A549 (cell line): ENCODE data around the gene AKR7A3. TPM values are rescaled to one million over a fixed set of nuclear protein-coding genes. Genes with fewer than 3 reads are reported as not detected.
"Not testable (repeated sequence)": the region's sequence is repeated elsewhere in the genome, so short reads cannot be mapped to it uniquely, and the experiment has no call there.

Source experiments
- ATAC-seq, 2 experiments: fragments of 200-7000 bp in 1 of 2; fragments of >200 bp in 1 of 2; cut with Nextera tagmentation in 1 of 2; cut with Tn5 transposase in 1 of 2; 3 replicates each; pipeline versions ENCODE4 v1.8.0 to v1.9.1; 2018 to 2020; ENCODE audit warnings: mild to moderate bottlenecking in 1 of 2, moderate library complexity in 1 of 2
- CTCF ChIA-PET: fragments of 300-600 bp; sonication (Branson Sonifier 250); formaldehyde crosslinking; extraction: SDS; loops from one replicate; lab custom pipeline; 2021; ENCODE audit warnings: antibody characterized with exemption, inconsistent platforms; lab: Yijun Ruan, JAX
- POLR2A ChIA-PET: fragments of 350-600 bp; formaldehyde crosslinking; extraction: SDS; loops from one replicate; lab custom pipeline; 2021; ENCODE audit warnings: antibody characterized with exemption, inconsistent platforms; lab: Yijun Ruan, JAX
- DNase-seq, 2 experiments: peaks; one replicate each; pipeline versions ENCODE4 v3.0.0 to v3.0.0-alpha.2; 2011 to 2016; ENCODE audit warnings: low read depth in 1 of 2, low spot score in 1 of 2
- FAIRE-seq: peaks from 2 replicates; lab custom pipeline; 2011; peaks lifted over from hg19 to GRCh38; lab: Jason Lieb, UNC
- H3K27ac ChIP-seq, 2 experiments: fragments of >200 bp; sonication (Bioruptor Twin); formaldehyde crosslinking; 3 replicates each; pipeline ENCODE4 v1.5.1; 2016 to 2017
- H3K4me1 ChIP-seq: fragments of >200 bp; sonication (Bioruptor Twin); formaldehyde crosslinking; 3 replicates; pipeline ENCODE4 v1.6.1; 2016
- H3K4me2 ChIP-seq: fragments of >200 bp; sonication (Bioruptor Twin); formaldehyde crosslinking; 3 replicates; pipeline ENCODE4 v1.6.1; 2016
- H3K4me3 ChIP-seq: fragments of >200 bp; sonication (Bioruptor Twin); formaldehyde crosslinking; 3 replicates; pipeline ENCODE4 v1.5.1; 2016
- H3K9me3 ChIP-seq: fragments of >200 bp; sonication (Bioruptor Twin); formaldehyde crosslinking; 3 replicates; pipeline ENCODE4 v1.6.1; 2016
- ATOH8 ChIP-seq: fragments of 250-450 bp; sonication (Bioruptor Pico); IDR thresholded peaks from 2 replicates; pipeline ENCODE4 v1.5.0; 2020; ENCODE audit warnings: low read depth, mild to moderate bottlenecking, moderate library complexity
- CBX8 ChIP-seq: fragments of 200-600 bp; sonication (generic); IDR thresholded peaks from 2 replicates; pipeline ENCODE4 v1.6.1; 2016
- CHD2 ChIP-seq: fragments of 150-350 bp; IDR thresholded peaks from 2 replicates; pipeline ENCODE4 v1.6.1; 2014; ENCODE audit warnings: low read length; ENCODE audit not compliant: partially characterized antibody
- CHD4 ChIP-seq: fragments of 200-600 bp; sonication (generic); IDR thresholded peaks from 2 replicates; pipeline ENCODE4 v1.6.1; 2016; ENCODE audit warnings: antibody characterized with exemption, mild to moderate bottlenecking, borderline replicate concordance
- ELK1 ChIP-seq: fragments of 150-350 bp; IDR thresholded peaks from 2 replicates; pipeline ENCODE4 v1.6.1; 2014; ENCODE audit warnings: low read depth, mild to moderate bottlenecking, low read length
- EP300 ChIP-seq, 2 experiments: fragments of >200 bp; sonication (Bioruptor Twin); formaldehyde crosslinking; IDR thresholded peaks; 2 replicates in 1 of 2; 3 replicates in 1 of 2; pipeline ENCODE4 v1.6.1; 2016 to 2017
- ESRRA ChIP-seq: fragments of 150-350 bp; IDR thresholded peaks from 2 replicates; pipeline ENCODE4 v1.6.1; 2014; ENCODE audit warnings: mild to moderate bottlenecking, low read length, borderline replicate concordance
- MAFK ChIP-seq: fragments of 450-650 bp; IDR thresholded peaks from 2 replicates; pipeline ENCODE4 v1.6.1; 2014; ENCODE audit not compliant: partially characterized antibody
- MYC ChIP-seq: IDR thresholded peaks from 2 replicates; pipeline ENCODE4 v1.6.1; 2012; ENCODE audit warnings: mild to moderate bottlenecking, inconsistent platforms, low read length, improper control_type of control experiment, borderline replicate concordance
- PBX3 ChIP-seq: IDR thresholded peaks from 2 replicates; pipeline ENCODE4 v1.6.1; 2012
- POLR2AphosphoS2 ChIP-seq: conservative IDR thresholded peaks from 2 replicates; pipeline ENCODE4 v1.6.1; 2012; ENCODE audit warnings: low read length, improper control_type of control experiment, inconsistent platforms
- REST ChIP-seq: fragments of 200-600 bp; sonication (generic); IDR thresholded peaks from 2 replicates; pipeline ENCODE4 v1.6.1; 2016; ENCODE audit warnings: antibody characterized with exemption, mild to moderate bottlenecking, moderate library complexity
- TP53 ChIP-seq: fragments of 250-450 bp; sonication (Bioruptor Pico); IDR thresholded peaks from 2 replicates; pipeline ENCODE4 v1.5.0; 2021; ENCODE audit warnings: mild to moderate bottlenecking, moderate library complexity
- ZNF302 ChIP-seq: fragments of 250-450 bp; sonication (Bioruptor Pico); IDR thresholded peaks from 2 replicates; pipeline ENCODE4 v1.9.0; 2021; ENCODE audit warnings: inconsistent platforms, mild to moderate bottlenecking, moderate library complexity
- ZSCAN20 ChIP-seq: fragments of 250-450 bp; sonication (Bioruptor Pico); IDR thresholded peaks from 2 replicates; pipeline ENCODE4 v1.8.0; 2022; ENCODE audit warnings: mild to moderate bottlenecking, moderate library complexity
- WGBS: methylation state at CpG from one replicate; pipeline ENCODE4 v1.1.6; 2017; ENCODE audit errors: missing lambda C conversion rate; 5-methylcytosine and 5-hydroxymethylcytosine counted together
- polyA plus RNA-seq, 4 experiments: library from polyadenylated mRNA; depleted of rRNA in 3 of 4; stranded (reverse); fragments of >200 nt; fragmentation: RNase III in 1 of 4; extraction: RNeasy Plus Mini Kit Qiagen cat#74134 plus additional on column Dnase treatment in 1 of 4; gene quantifications; 2 replicates in 3 of 4; 3 replicates in 1 of 4; pipeline ENCODE4 v1.2.3, GENCODE V29; 2011 to 2017

Gene AKR7A3
- polyA plus RNA-seq, 2 of the 4 experiments (the other 2 are of a cell fraction) = 0.10 to 0.21 TPM

GRCh38 chr1:19274636-19275035 is 13.9 kb downstream of the AKR7A3 start (continued):
- TF ChIP-seq REST = no peak
- no peak for TF ChIP-seq CHD2

GRCh38 chr1:19273844-19274531 is 14.6 kb downstream of the AKR7A3 start:
- ATAC-seq = not testable (repeated sequence)

GRCh38 chr1:19273106-19273843 is 15.3 kb downstream of the AKR7A3 start:
- Histone ChIP-seq H3K4me3 (no peak overlapping the region), H3K4me2 (no peak overlapping the region), H3K4me1 (no peaks in the 10 kb centered on the region), H3K27ac (no peak overlapping the region), H3K9me3 (no peaks in the 10 kb centered on the region)
- ATAC-seq (no peak), FAIRE-seq (no peak), DNase-seq (no peak)
- ChIA-PET CTCF (no interaction called here), POLR2A (no interaction called here)
- WGBS = 87% methylated on average over 19 of the region's 22 CpGs
- TF ChIP-seq ZSCAN20 (no peak), ELK1 (no peak), PBX3 (no peak), POLR2AphosphoS2 (no peak), CBX8 (no peak), ESRRA (no peak)

More at GRCh38 chr1:19273844-19274531, 14.6 kb downstream of the AKR7A3 start:
- H3K4me3 ChIP-seq, FAIRE-seq, H3K4me2 ChIP-seq, H3K9me3 ChIP-seq, H3K4me1 ChIP-seq, H3K27ac ChIP-seq, POLR2A ChIA-PET, DNase-seq: not testable (repeated sequence)
- CTCF ChIA-PET = interaction anchor here (0.6 kb wide), 1 partner anchor 1601 kb away, joined by 3 read pairs; no protein-coding TSS in a partner anchor
- WGBS = 94% methylated on average over 38 of the region's 66 CpGs

- CTCF ChIA-PET = no interaction called here
These were observed 16.5 kb downstream of the AKR7A3 start for GRCh38 chr1:19272064-19272463.

More at GRCh38 chr1:19272064-19272463, 16.5 kb downstream of the AKR7A3 start:
- H3K9me3 ChIP-seq = no peaks in the 10 kb centered on the region
- no peaks in the 10 kb centered on the region for H3K4me1 ChIP-seq
- no peak for ATAC-seq
- POLR2A ChIA-PET = no interaction called here
- TF ChIP-seq ATOH8 (CRISPR knock-in tag) (no peak), ZNF302 (CRISPR knock-in tag) (no peak), MAFK (no peak), EP300 (IDR thresholded peaks at IDR 0.05) (no peak), CHD4 (no peak), TP53 (no peak), MYC (no peak), REST (no peak)
- TF ChIP-seq, all 56 proteins: peak for 0
- DNase-seq (no peak), FAIRE-seq (no peak)
- H3K27ac ChIP-seq = no peak overlapping the region
- no peak overlapping the region for H3K4me2 ChIP-seq
- no peak overlapping the region for H3K4me3 ChIP-seq
